GM19193 (cell line): ENCODE data around the gene MEGF11.

Experiments
- POLR2A ChIP-seq: IDR thresholded peaks from 4 replicates; pipeline ENCODE4 v1.6.1; 2011; ENCODE audit not compliant: insufficient read depth, insufficient read length; ENCODE audit errors: extremely low read depth

Gene MEGF11

DNA sequence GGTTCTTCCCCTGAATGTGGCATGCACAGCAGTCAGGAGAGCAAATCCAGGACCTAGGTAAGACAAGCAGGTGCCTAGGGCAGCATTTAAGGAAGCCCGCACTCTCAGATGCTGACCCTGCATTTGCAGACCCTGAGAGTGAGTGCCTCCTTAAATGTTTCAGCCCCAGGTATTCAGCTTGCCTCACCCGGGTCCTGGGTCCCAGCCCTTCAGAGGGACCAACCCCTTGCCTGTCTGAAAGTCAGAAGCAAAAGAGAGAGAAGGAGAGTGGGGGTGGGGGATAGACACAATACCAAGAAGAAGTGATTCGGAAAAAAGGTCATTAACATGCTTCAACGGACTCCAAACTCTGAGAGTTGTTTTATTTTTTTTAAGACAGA lies 75.0 kb downstream of the MEGF11 start:
- TF ChIP-seq POLR2A: no peak

DNA sequence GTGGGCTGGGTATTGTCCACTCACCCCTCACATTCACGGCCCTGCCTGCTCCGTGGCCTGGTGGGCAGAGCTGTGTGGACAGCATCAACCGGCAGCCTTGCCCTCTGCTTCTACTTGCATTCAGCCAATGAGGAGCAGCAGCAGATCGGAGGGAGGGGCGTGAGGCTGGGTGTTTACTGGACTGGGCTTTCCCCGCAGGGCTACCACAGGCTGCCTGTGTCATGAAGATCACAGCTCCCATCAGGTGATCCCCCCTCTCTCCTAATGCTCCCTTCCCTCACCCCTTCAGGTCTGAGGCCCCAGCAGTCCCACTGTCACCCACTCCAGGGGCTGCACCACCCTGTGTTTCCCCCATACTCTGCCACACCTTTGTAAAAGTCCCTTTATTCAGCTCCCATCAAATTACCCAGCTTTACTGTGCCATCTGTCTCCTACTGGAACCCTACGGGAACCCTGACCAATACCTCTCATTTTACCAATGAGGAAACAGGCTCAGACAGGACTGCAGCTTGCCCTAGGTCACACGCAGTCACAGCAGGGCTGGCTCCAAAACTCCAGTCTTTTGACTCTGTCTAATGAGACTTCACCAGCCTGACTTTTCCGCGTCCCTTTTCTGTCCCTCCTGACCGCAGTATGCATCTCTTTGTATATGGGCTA lies 81.1 kb downstream of the MEGF11 start:
- no peak for TF ChIP-seq POLR2A

GRCh38 chr15:66171841-66172240 lies 81.7 kb downstream of the MEGF11 start:
- TF ChIP-seq POLR2A: no peak

DNA sequence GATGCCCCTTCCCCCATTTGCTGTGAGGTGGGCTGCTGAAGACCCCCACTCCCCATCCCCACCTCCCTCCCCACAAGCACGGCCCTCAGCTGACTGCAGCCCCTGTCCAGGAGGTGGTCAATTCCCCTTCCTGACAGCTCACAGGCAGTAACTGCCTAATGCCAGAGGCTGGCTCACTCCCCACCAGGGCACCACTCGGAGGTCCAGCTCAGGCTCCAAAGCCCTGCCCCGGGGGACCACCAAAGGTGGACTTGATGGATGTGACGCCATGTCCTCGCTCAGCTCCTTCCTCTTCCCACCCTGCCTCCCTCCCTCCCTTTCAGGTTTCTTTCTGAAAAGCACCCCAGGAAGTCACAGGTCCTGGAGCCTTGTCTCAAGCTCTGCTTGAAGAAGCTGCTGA lies 82.8 kb downstream of the MEGF11 start:
- TF ChIP-seq POLR2A: no peak

DNA sequence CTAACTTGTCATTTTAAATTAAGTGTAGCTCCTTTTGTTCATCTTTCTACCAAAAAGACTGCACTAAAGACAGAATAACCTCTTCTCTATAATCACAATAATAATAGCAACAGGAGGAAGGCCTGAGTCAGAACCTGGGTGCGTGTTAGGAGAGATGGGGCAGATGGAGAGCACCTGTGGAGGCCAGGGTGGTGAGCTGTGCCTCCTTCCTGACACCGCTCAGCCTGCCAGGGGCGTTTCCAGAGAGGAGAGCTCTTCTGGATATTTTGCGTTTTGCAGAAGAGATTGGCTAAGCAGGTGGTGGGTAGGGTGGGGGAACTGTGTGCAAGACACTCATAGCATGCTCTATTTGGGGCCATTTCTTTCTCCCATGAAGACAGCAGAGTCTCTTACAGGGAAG lies 83.5 kb downstream of the MEGF11 start:
- no peak for TF ChIP-seq POLR2A

GRCh38 chr15:66169625-66170024 lies 83.9 kb downstream of the MEGF11 start:
- no peak for TF ChIP-seq POLR2A

DNA sequence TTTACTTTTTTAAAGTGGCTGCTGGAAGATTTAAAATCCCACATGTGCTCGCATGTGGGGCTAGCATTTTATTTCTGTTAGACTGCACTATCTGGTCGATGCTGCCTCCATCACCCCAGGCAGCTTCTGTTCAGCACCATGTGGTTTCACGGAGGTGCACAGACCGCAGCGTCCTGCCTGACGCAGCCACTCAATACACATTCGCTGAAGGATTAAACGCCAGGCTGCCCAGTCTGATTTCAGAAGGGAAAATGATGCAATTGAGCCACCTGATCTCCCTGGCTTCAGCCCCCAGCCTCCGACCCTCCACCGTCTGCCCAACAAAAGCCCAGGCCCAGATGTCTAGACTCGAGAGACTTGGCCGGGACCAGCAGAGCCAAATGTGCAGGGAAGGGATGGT lies 84.5 kb downstream of the MEGF11 start:
- no peak for TF ChIP-seq POLR2A

DNA sequence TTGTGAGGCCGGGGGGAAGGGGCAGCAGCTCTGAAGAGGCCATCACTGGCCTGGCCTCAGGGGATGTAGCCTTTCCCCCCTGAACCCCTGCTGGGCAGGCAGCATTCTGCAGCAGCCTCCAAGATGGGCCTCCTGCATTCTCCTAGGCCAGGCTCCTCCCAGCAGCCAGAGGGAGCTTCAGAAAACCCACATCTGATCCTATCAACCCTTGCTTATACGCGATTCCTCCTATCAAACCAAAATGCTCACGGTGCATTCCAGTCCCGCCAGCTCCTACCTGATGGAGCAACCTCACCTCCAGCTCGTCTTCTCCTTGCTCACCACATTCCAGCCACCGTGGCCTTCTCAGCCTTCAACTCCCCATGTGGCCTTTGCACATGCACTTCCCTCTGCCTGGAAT lies 85.7 kb downstream of the MEGF11 start:
- no peak for TF ChIP-seq POLR2A

- TF ChIP-seq POLR2A: no peak
Measured at GRCh38 chr15:66165856-66166255, 87.7 kb downstream of the MEGF11 start.

DNA sequence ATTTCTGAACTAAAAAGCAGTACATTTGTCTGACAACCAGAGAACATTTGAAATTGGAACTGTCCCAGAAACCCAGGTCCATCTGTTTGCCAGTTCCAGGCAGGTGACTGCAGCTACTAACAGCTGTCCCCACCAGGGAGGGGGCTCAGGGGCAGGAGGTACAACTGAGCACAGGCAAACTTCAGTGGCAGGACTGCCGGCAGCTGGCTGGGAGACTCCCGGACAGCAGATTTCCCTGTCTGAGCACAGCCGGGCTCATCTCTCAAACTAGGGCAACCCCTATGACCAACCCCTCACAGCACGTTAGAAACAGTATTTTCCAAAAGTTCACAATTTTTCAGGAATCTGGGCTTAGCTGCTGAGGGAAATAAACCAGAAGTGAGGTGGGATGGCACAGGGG lies 88.8 kb downstream of the MEGF11 start:
- no peak for TF ChIP-seq POLR2A

DNA sequence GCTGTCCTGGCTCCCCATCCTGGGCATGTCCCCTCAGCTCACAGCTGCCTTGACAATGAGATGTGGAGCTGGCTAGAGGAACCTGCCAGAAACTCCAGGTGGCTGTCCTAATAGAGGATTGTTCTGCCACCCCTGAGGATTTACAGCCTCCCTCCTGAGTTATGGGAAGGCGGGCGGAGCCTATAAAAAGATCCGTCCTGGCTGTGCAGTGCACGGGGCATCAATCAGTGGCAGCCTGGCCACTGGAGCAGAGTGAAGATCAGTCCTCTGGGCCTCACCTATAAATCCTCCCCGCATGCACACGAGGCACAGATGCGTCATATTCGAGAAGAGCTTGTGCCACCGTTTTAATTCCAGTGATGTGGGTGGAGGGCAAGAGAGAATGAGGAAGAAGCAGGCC lies 90.0 kb downstream of the MEGF11 start:
- TF ChIP-seq POLR2A: no peak

DNA sequence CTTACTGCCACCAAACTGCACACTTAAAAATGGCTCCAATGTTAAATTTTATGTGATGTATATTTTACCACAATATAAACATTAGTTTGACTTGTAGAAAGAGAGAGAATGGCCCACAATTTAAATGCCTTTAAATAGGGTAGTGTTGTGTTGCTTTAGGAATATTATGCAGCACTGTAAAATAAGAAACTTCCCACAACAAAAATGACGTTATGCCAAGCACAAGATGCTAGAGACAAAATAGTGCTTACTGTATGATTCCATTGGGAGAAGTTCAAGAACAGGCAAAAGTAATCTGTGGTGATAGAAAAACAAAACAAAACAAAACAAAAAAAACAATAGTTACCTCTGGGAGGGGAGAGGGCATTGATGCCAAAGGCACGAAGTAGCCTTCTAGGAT lies 91.3 kb downstream of the MEGF11 start:
- no peak for TF ChIP-seq POLR2A

GRCh38 chr15:66161575-66162118 lies 91.9 kb downstream of the MEGF11 start:
- TF ChIP-seq POLR2A: no peak

DNA sequence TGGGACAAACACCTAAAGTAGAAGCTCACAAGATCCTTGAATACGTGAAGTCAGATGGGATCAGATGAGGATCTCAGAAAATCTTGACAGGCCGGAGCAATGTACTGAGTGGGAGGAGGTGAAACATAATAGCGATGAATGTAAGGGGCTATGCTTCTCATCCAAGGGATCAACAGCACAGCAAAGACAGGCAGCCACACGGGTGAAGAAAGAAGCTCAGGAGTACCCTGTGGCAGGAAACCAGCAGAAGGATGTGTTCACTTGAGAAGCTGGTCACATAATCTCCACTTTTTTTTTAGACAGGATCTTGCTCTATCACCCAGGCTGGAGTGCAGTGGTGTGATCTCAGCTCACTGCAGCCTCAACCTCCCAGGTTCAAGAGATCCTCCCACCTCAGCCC lies 92.4 kb downstream of the MEGF11 start:
- TF ChIP-seq POLR2A: no peak

DNA sequence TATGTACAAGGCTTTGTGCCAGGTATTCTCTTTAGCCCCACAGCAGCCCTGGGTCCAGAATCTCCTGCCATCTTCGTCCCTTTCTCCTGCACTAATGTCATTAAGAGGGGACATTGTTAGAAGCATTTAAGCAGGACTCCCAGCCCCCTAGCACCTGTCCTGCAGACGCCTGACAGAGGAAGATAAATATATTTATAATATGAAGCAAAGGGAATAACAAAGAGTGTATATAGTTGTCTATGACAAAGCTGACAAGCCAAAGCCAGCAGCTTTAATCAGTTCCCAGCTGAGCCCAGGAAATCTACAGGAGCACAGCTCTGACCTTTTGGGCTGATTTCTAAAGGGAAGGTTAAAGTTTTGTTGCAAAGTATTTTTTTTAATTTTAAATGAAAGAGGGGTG lies 96.0 kb downstream of the MEGF11 start:
- TF ChIP-seq POLR2A: no peak

GRCh38 chr15:66156310-66156975 lies 97.1 kb downstream of the MEGF11 start:
- TF ChIP-seq POLR2A: no peak
